Amniotic stem cell (primary cell): ENCODE measurements around the gene GSTA5.
A peak's percentile ranks its signal among the peaks of the same experiment; 100 is the strongest.
"Not testable (repeated sequence)": the region's sequence is repeated elsewhere in the genome, so short reads cannot be mapped to it uniquely, and the experiment has no call there.

Experiments used
- DNase-seq: peaks from one replicate; lab custom pipeline; 2025; lab: John Stamatoyannopoulos, UW

The GSTA5 gene

DNA sequence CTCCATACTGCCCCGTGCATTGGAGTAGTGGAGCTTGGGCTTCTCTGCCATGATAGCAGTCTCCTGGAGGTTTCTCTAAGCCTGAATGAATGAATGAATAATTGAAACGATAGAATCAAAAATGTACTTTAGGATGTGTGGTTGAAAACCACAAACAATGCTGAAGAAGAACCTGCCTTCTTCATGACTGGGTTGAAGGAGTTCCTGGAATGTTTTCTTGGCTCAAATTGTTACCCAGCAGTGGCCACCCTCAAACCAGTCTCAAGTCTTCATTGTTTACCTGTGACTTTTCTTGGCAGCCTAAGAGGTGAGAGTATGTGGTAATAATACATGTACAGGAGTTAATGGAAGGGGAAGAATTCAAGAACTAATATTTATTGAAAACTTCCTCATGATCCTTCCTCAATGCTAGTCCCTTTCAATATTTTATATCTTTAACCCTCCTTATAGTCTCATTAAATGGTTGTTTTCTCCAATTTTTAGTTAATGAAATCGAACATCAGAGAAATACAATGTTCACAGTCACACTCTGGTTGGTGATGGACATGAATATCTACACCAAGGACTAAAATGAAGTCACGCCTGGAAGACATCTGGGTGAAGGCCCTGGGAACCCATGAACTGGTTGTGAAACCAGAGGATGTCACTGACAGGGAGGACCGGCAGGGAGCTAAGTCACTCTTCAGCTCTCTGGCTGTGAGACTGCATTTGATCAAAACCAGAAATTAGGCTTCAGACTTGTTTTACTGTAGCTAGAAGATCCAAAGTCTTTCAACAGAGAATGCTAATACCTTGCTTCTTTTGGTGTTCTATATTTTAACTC is at the start of gene GSTA5:
GSTA5 (minus strand) TSS at position 51 of the 823 bp plus-strand sequence.
- no peak for DNase-seq

GRCh38 chr6:52890018-52890417 is 49.4 kb upstream of the GSTA5 start:
- no peak for DNase-seq

DNA sequence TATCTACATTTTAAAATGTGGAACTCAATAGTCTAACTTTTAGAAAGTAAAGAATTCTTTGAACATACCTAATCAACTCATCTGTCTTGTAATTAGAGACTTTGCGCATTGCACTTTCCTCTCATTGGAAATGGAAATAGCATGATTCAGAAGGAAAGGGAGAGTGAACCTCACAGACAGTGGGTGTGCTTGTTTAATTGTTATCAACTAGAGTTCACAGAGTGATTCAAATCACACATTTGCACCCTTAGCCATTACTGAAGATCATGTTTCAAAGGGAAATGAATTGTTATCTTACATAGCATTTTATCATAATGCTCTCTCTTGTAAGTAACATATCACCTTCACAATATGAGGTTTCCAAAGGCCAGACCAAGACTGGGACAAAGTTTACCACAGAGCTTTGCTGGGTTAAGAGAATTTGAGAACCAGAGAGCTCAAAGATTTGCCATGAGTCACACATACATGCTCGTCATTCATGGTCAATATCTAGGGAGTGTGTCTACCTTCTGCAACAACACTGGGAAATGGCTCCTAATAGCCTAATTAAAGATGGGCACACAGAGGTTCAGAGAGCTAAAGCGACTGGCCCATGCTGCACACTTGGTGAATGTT is 47.4 kb upstream of the GSTA5 start:
- DNase-seq: no peak

GRCh38 chr6:52881996-52882841 is 41.6 kb upstream of the GSTA5 start:
- peak; percentile 19 for DNase-seq

GRCh38 chr6:52881662-52881995 is 41.0 kb upstream of the GSTA5 start:
- no peak for DNase-seq

DNA sequence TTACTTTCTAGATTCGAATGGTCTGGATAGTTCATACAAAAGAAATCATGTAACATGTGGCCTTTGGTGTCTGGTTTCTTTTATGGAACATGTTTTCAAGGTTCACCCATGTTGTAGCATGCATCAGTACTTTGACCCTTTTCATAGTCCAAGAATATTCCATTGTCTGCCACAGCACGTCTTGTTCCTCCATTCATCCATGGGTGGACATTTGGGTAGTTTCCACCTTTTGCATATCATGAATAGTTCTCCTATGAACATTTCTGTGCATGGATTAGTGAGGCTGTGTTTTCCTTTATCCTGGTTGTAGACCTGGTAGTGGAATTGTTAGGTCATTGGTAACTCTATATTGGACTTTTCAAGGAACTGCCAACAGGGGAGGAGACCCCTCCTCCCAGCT is 37.2 kb upstream of the GSTA5 start:
- no peak for DNase-seq

DNA sequence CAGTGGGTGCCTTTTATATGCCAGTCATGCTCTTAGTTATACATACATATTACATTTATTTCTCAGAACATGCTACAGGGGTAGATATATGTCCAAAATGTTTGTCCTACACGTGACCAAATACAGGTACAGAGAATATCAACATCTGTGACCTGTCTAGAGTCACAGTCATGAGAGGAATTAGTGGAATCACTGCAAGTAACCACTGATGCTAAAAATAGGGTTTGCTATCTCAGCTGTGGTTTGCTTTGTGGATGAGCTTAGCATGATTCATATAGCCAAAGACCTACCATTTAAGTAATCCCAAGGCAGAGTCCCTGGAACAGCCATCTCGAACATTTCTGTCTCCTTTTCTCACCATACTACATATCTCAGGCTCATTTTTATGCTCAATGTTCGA is 36.6 kb upstream of the GSTA5 start:
- peak; percentile 75 for DNase-seq

DNA sequence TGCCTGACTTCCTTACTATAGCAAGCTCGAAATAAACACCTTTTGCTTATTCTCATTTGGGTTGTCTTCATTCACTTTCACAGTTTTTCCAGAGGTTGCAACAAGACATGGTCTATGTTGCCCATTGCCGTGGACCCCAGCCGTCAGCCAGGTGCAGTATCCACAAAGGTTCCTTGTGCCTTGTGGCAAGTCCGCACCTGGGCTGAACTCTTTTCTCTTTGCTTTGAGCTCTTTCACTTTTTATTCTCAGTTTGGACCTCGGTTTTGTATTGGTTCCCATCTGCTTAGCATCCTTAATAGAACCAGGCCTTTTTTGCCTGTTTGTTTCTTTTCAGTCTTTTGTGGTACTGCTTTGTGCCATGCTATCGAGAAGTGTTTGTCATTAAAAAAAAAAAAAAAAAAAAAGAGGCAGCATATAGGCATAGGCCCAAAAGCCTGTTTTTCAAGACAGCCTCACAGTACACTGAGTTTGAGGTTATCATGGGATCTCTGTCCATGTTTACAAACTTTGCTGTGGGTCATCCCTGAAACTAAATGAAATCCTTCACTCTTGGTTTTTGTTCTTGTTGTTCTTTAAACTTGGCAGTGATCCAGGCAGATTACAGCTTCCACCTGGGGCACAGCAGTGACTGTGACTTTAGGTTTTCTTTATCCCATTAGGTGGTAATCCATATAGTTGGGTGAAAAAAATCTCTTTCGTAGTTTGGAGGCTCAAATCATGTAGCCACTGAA is 35.6 kb upstream of the GSTA5 start:
- no peak for DNase-seq

- no peak for DNase-seq
These were observed 31.4 kb upstream of the GSTA5 start for GRCh38 chr6:52872031-52872430.

GRCh38 chr6:52871621-52872020 is 31.0 kb upstream of the GSTA5 start:
- no peak for DNase-seq

DNA sequence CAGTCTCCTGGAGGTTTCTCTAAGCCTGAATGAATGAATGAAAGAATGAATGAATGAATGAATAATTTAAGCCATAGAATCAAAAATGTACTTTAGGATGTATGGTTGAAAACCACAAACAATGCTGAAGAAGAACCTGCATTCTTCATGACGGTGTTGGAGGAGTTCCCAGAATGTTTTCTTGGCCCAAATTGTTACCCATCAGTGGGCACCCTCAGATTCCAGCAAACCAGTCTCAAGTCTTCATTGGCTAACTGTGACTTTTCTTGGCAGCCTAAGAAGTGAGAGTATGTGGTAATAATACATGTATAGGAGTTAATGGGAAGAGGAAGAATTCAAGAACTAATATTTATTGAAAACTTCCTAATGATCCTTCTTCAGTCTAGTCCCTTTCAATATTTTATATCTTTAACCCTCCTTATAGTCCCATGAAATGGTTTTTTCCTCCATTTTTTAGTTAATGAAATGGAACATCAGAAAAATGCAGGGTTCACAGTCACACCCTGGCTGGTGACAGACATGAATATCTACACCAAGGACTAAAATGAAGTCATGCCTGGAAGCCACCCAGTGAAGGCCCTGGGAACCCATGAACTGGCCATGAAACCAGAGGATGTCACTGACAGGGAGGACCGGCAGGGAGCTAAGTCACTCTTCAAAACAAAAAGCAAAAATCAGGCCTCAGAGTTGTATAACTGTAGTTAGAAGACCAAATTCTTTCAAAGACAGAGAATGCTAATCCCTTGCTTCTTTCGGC is 29.9 kb upstream of the GSTA5 start:
- DNase-seq: not testable (repeated sequence)

- DNase-seq: not testable (repeated sequence)
These were observed 28.3 kb upstream of the GSTA5 start for GRCh38 chr6:52868899-52869298.

- no peak for DNase-seq
These were observed 27.6 kb upstream of the GSTA5 start for GRCh38 chr6:52868240-52868639.

DNA sequence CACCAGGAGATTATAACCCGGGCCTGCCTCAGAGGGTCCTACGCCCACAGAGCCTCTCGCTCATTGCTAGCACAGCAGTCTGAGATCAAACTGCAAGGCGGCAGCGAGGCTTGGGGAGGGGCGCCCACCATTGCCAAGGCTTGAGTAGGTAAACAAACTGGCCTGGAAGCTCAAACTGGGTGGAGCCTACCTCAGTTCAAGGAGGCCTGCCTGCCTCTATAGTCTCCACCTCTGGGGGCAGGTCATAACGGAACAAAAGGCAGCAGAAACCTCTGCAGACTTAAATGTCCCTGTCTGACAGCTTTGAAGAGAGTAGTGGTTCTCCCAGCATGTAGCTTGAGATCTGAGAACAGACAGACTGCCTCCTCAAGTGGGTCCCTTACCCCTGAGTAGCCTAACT is 20.5 kb upstream of the GSTA5 start:
- not testable (repeated sequence) for DNase-seq

DNA sequence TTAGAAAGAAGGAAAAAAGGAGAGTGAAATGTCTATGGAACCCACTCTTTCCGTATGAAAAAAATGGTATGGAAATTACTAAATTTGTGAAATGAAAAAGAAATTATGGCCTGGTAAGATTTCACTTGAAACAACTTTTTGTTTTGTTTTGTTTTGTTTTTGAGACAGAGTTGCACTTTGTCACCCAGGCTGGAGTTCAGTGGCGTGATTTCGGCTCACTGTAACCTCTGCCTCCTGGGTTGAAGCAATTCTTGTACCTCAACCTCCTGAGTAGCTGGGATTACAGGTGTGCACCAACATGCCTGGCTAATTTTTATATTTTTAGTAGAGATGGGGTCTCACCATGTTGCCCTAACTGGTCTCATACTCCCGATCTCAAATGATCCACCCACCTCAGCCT is 17.8 kb upstream of the GSTA5 start:
- no peak for DNase-seq

DNA sequence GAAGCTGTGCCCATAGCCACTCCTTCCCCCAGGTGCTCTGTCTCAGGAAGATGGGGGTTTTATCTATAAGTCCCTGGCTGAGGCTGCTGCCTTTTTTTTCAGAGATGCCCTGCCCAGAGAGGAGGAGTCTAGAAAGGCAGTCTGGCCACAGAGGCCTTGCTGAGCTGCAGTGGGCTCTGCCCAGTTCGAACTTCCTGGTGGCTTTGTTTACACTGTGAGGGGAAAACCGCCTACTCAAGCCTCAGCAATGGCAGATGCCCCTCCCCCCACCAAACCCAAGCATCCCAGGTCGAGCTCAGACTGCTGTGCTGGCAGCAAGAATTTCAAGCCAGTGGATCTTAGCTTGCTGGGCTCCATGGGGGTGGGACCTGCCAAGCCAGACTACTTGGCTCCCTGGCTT is 15.5 kb upstream of the GSTA5 start:
- DNase-seq: not testable (repeated sequence)

DNA sequence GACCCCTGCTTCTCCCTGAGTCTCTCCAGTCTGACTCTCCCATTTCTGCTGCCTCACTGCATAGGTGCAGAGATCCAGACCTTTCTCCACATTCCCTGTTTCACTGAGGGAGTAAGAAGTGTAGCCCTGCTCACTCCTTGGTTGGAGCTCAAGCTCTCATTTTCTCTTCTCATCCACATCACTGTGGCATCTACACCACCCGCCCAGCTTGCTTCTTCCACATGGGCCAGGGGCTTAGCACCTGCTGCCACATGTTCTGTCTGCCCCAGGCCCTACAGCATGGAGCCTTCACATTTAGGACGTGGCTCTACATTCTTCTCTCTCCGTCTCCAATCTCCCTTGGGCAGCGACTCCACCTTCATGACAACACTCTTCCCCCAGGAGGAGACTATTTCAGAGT is 8.5 kb upstream of the GSTA5 start:
- DNase-seq: no peak

DNA sequence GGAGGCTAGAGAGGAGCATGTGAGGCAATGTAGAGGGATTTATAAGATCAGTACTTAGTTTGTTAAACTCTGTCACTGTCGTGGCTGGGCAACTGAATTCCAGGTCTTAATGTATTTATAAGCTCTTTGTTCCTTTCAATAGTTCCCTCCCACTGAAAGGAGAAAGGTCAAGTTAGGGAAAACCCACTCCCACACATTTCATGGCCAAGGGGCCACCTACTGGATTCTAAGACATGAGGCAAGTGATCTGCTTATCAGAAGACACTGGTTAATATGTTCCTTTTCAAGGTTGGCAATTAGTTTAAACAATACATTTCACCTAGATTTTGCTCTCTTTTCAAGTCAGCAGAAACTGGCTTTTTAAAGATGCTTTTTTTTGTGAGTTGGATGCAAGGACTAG is 5.4 kb upstream of the GSTA5 start:
- DNase-seq: no peak

DNA sequence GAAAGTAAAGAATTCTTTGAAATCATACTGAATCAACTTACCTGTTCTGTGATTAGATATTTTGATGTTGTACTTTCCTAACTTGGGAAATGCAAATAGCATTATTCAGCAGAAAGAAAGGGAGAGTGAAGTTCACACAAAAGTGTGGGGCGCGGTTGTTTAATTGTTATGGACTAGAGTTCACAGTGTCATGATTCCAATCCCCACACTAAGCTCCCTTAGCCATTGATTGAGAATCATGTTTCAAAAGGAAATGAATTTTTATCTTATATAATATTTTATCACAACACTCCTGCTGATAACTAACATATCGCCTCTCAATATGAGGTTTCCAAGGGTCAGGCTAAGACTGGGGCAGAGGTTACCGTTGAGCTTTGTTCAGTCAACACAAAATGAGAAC is 3.0 kb upstream of the GSTA5 start:
- DNase-seq: no peak

- DNase-seq: no peak
These were observed 1.2 kb downstream of the GSTA5 start for GRCh38 chr6:52839124-52840055.
